Heart left ventricle (tissue), 13 donors: ENCODE data around the gene PCP4.

Source experiments
- POLR2A ChIP-seq, 2 donors: fragments of 450-650 bp; IDR thresholded peaks; one replicate each; pipeline ENCODE4 v1.6.1; 2017; ENCODE audit warnings: antibody characterized with exemption in 2 of 2, mild to moderate bottlenecking in 2 of 2, moderate library complexity in 2 of 2
- TF ChIP-seq, protein P1 (sequence below), 12 donors: fragments of 200-600 bp; sonication (generic) in 4 of 12; IDR thresholded peaks; one replicate each; pipeline versions ENCODE4 v1.5.0 to v1.8.0; 2018 to 2022; ENCODE audit warnings: antibody characterized with exemption in 12 of 12, mild to moderate bottlenecking in 5 of 12
- donor health status: ischemic (EF 13 %, LVEDD 7.1; RV severe dilation, severe dysfunction).
- donor health status: DM: no; HTN: yes; CAD: no.
- donor health status: DM: no; HTN: no; CAD: no.
- donor health status: ischemic (EF 25% LVEDD 6.9; RV normal size, moderate dysfunction).
- donor health status: ischemic (EF 25% LVEDD 5.7; RV mildly dilated, moderate dysfunction).
- donor health status: ischemic (EF 35%, LVEDD 5.7; RV mildly dilated, moderate dysfunction).
- donor health status: nonischemic (EF 11% LVEDD 7.7; RV severe dilation, severe dysfunction).
- donor health status: DM: yes; HTN: yes; CAD: no.
- donor health status: PGD.
- donor health status: ischemic (EF 29% LVEDD 5.4; RV normal size, mild dysfunction).
- donor health status: nonischemic (EF 23%, LVEDD 6.1; RV moderate dilation, normal function).

DNA sequence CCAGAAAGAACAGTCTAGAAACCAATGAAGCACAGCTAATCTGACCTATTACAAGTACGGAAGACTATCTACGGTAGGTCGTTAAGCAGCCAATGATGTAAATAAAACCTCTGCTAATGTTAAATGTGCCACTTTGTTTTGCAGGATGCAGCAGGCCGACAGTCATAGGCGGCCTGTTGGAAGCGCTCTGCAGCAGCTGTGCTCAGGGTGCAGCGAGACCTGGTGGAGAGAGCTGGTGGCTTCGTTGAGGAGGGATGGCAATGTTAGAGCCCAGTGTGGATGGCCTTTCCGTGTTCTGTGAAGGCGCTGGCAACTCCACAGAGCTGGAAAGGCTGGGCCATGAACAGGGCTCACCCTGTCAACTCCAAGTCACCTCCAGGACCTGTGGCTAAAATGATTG is 87.3 kb downstream of the PCP4 start:
- TF ChIP-seq, protein P1, sequence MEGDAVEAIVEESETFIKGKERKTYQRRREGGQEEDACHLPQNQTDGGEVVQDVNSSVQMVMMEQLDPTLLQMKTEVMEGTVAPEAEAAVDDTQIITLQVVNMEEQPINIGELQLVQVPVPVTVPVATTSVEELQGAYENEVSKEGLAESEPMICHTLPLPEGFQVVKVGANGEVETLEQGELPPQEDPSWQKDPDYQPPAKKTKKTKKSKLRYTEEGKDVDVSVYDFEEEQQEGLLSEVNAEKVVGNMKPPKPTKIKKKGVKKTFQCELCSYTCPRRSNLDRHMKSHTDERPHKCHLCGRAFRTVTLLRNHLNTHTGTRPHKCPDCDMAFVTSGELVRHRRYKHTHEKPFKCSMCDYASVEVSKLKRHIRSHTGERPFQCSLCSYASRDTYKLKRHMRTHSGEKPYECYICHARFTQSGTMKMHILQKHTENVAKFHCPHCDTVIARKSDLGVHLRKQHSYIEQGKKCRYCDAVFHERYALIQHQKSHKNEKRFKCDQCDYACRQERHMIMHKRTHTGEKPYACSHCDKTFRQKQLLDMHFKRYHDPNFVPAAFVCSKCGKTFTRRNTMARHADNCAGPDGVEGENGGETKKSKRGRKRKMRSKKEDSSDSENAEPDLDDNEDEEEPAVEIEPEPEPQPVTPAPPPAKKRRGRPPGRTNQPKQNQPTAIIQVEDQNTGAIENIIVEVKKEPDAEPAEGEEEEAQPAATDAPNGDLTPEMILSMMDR (IDR thresholded peaks at IDR 0.05), result no peak
- TF ChIP-seq POLR2A (IDR thresholded peaks at IDR 0.05), result no peak
